AG10803 (cell line): ENCODE measurements around the gene MRFAP1L1.
A peak's percentile ranks its signal among the peaks of the same experiment; 100 is the strongest.
"Not testable (repeated sequence)": the region's sequence is repeated elsewhere in the genome, so short reads cannot be mapped to it uniquely, and the experiment has no call there.

ENCODE experiments used
- DNase-seq: peaks from one replicate; pipeline ENCODE4 v3.0.0; 2010; ENCODE audit warnings: low read depth
- H3K4me3 ChIP-seq: 2 replicates; pipeline ENCODE4 v1.5.1; 2011; ENCODE audit warnings: mild to moderate bottlenecking, low read length, control low read depth
- CTCF ChIP-seq: conservative IDR thresholded peaks from 2 replicates; pipeline ENCODE4 v1.5.1; 2011; ENCODE audit warnings: mild to moderate bottlenecking, low read length, control low read depth, inconsistent platforms

MRFAP1L1 gene

GRCh38 chr4:6676722-6677558 is 32.7 kb downstream of the MRFAP1L1 start:
- H3K4me3 ChIP-seq, result no peak overlapping the region
- no peak for TF ChIP-seq CTCF
- no peak for DNase-seq

GRCh38 chr4:6674500-6675149 is 35.0 kb downstream of the MRFAP1L1 start:
- peak overlapping the region; percentile 72 for H3K4me3 ChIP-seq
- no peak for DNase-seq
- peak; percentile 26; the same call in 1 of the 2 replicates for TF ChIP-seq CTCF

- peak; percentile 95 for DNase-seq
- H3K4me3 ChIP-seq, result peak overlapping the region; percentile 72
- TF ChIP-seq CTCF, result no peak
Measured at GRCh38 chr4:6673660-6674499, 35.8 kb downstream of the MRFAP1L1 start.

- DNase-seq, result not testable (repeated sequence)
- H3K4me3 ChIP-seq, result peak overlapping the region; percentile 72
Measured at GRCh38 chr4:6673191-6673659, 36.4 kb downstream of the MRFAP1L1 start.

GRCh38 chr4:6672541-6673190 is 37.0 kb downstream of the MRFAP1L1 start:
- not testable (repeated sequence) for H3K4me3 ChIP-seq, DNase-seq

GRCh38 chr4:6672131-6672530 is 37.5 kb downstream of the MRFAP1L1 start:
- no peak for TF ChIP-seq CTCF
- no peak for DNase-seq
- H3K4me3 ChIP-seq, result no peak overlapping the region

GRCh38 chr4:6671648-6672047 is 38.0 kb downstream of the MRFAP1L1 start:
- DNase-seq, result no peak
- H3K4me3 ChIP-seq, result no peak overlapping the region
- TF ChIP-seq CTCF, result no peak
